ENCODE results near the gene CEACAM7. TPM values are rescaled to one million over a fixed set of nuclear protein-coding genes. Genes with fewer than 3 reads are reported as not detected.

CEACAM7 gene
- total and polyA plus RNA-seq, 12 donors, result 0.07 to 0.40 (median 0.18) TPM; not detected in 8

GRCh38 chr19:41649827-41650226, 38.2 kb downstream of the CEACAM7 start:
- Histone ChIP-seq H3K27ac (no peak overlapping the region), H3K4me3 (no peak overlapping the region), H3K36me3 (replicated peaks in 1 of 2) (no peaks in the 10 kb centered on the region), H3K27me3 (peaks cover 18% of the 10 kb centered on the region), H3K9me3 (replicated peaks in 1 of 3) (no peaks in the 10 kb centered on the region), H3K4me1 (replicated peaks in 1 of 2) (no peaks in the 10 kb centered on the region)
- intact Hi-C loops (cut with DNase I), result no loop called here
- WGBS, 4 donors, result 49 to 73% (median 59%) methylated on average over 3 of the region's 3 CpGs
- DNase-seq, result no peak
- TF ChIP-seq CTCF (IDR thresholded peaks at IDR 0.05) (no peak), POLR2A (IDR thresholded peaks at IDR 0.05) (no peak)

- 30 to 51% (median 40%) methylated on average over 14 of the region's 14 CpGs for WGBS, 4 donors
- H3K4me1 ChIP-seq (replicated peaks in 1 of 2), result no peaks in the 10 kb centered on the region
- no peaks in the 10 kb centered on the region for H3K9me3 ChIP-seq (replicated peaks in 1 of 3)
- H3K27ac ChIP-seq, result no peak overlapping the region
- DNase-seq, result peak in 2 of 7 donors; percentile 15 to 35
- TF ChIP-seq POLR2A (IDR thresholded peaks at IDR 0.05) (no peak), CTCF (IDR thresholded peaks at IDR 0.05) (peak in 2 of 6 experiments; percentile 14 to 28)
- no peak overlapping the region for H3K4me3 ChIP-seq
- intact Hi-C loops (cut with DNase I), result no loop called here
- peaks cover 14% of the 10 kb centered on the region for H3K27me3 ChIP-seq
- H3K36me3 ChIP-seq (replicated peaks in 1 of 2), result no peaks in the 10 kb centered on the region
Observed at GRCh38 chr19:41646589-41647204, 41.4 kb downstream of the CEACAM7 start.

GRCh38 chr19:41641879-41642485, 46.1 kb downstream of the CEACAM7 start:
- no peaks in the 10 kb centered on the region for H3K36me3 ChIP-seq (replicated peaks in 1 of 2)
- H3K27ac ChIP-seq, result no peak overlapping the region
- H3K27me3 ChIP-seq, result peaks cover 14% of the 10 kb centered on the region
- no peaks in the 10 kb centered on the region for H3K4me1 ChIP-seq (replicated peaks in 1 of 2)
- intact Hi-C loops (cut with DNase I), result no loop called here
- 5 to 8% (median 6%) methylated on average over 6 of the region's 6 CpGs for WGBS, 4 donors
- peak; percentile 55 to 77 (median 61) for DNase-seq
- TF ChIP-seq POLR2A (IDR thresholded peaks at IDR 0.05) (no peak), CTCF (IDR thresholded peaks at IDR 0.05) (peak; percentile 61 to 88 (median 75))
- H3K4me3 ChIP-seq, result no peak overlapping the region
- no peaks in the 10 kb centered on the region for H3K9me3 ChIP-seq (replicated peaks in 1 of 3)

GRCh38 chr19:41638641-41639081, 49.4 kb downstream of the CEACAM7 start:
- 17 to 39% (median 26%) methylated on average over 6 of the region's 6 CpGs for WGBS, 4 donors
- Histone ChIP-seq H3K4me1 (replicated peaks in 1 of 2) (no peaks in the 10 kb centered on the region), H3K36me3 (replicated peaks in 1 of 2) (no peaks in the 10 kb centered on the region), H3K4me3 (no peak overlapping the region), H3K27me3 (peaks cover 14% of the 10 kb centered on the region), H3K9me3 (replicated peaks in 1 of 3) (no peaks in the 10 kb centered on the region), H3K27ac (no peak overlapping the region)
- TF ChIP-seq POLR2A (IDR thresholded peaks at IDR 0.05) (no peak), CTCF (IDR thresholded peaks at IDR 0.05) (no peak)
- intact Hi-C loops (cut with DNase I), result no loop called here
- no peak for DNase-seq
